ENCODE results near the gene SPAG4. TPM values are rescaled to one million over a fixed set of nuclear protein-coding genes. Genes with fewer than 3 reads are reported as not detected.
A peak's percentile ranks its signal among the peaks of the same experiment; 100 is the strongest.

SPAG4 gene
- total RNA-seq, 2 experiments from 2014 or later = 15.5 to 17.1 TPM

DNA sequence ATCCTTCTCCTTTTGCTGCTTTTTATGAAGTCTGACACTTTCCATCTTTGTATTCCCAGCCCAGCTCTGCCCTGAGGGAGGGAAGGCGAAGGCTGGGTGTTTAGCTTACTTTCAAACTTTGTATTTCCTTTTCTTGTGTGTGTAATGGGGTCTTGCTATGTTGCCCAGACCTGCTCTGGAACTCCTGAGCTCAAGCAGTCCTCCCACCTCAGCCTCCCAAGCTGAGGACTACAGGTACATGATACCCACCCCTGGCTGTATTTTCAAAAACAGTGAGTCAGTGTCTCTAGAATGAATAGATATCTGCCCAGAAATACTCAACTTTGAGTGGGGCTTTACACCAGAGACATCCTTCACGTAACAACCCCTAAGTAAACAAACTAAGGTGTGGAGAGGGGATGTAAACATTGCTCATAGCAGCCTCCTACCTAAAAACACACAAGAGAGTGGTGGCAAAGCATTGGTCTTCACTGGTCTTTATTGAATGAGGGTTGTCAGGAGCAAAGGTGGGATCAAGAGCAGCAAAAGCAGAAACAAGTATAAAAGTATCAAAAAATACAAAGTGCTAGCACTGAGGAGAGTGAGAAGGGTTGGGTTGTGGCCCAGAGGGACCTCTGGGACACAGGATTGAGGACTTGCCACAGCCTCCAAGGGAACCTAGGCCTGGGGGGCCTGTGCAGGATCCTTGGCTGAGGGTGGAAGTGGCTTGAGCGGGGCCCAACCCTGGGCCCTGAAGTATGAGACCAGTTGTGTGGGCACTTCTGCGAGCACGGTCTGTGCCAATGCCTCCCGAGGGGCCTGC, 10.2 kb downstream of the SPAG4 start:
- H3K27ac ChIP-seq (ENCODE audit: low read depth in 1 of 2, low read length in 2 of 2) = no peak overlapping the region
- peaks cover 59% of the 10 kb centered on the region for H3K36me3 Mint-ChIP-seq (ENCODE audit: low read depth)
- ChIA-PET POLR2A (no interaction called here), CTCF (interaction anchor here (0.6 kb wide), 1 partner anchor 88 kb away, joined by 3 read pairs; no protein-coding TSS in a partner anchor)
- no peak overlapping the region for H3K4me3 Mint-ChIP-seq
- no peaks in the 10 kb centered on the region for H3K9me3 Mint-ChIP-seq
- no peaks in the 10 kb centered on the region for H3K27me3 Mint-ChIP-seq
- ATAC-seq (ENCODE audit: poor library complexity) = no peak
- H3K4me1 ChIP-seq (ENCODE audit: insufficient read depth, low read length) = no peaks in the 10 kb centered on the region
- H3K4me3 ChIP-seq (ENCODE audit: low read length) = no peak overlapping the region
- H3K9me3 ChIP-seq (ENCODE audit: control insufficient read depth in 1 of 2, insufficient read depth in 1 of 2, low read length in 2 of 2) = no peaks in the 10 kb centered on the region
- no peaks in the 10 kb centered on the region for H3K4me1 Mint-ChIP-seq (ENCODE audit: low read depth)
- intact Hi-C loops (cut with DNase I, micrococcal nuclease) = no loop called here
- DNase-seq = no peak
- TF ChIP-seq CTCF (IDR thresholded peaks at IDR 0.05) = no peak
- H3K27ac Mint-ChIP-seq = peak overlapping the region; percentile 31
- no peaks in the 10 kb centered on the region for H3K27me3 ChIP-seq (ENCODE audit: control insufficient read depth in 1 of 2, insufficient read depth in 2 of 2, low read length in 2 of 2)
- H3K36me3 ChIP-seq (ENCODE audit: insufficient read depth, low read length) = peaks cover 51% of the 10 kb centered on the region

GRCh38 chr20:35626386-35627001, 10.9 kb downstream of the SPAG4 start:
- Histone ChIP-seq H3K27ac (ENCODE audit: low read depth in 1 of 2, low read length in 2 of 2) (no peak overlapping the region), H3K4me1 (ENCODE audit: insufficient read depth, low read length) (no peaks in the 10 kb centered on the region), H3K4me3 (ENCODE audit: low read length) (no peak overlapping the region), H3K27me3 (ENCODE audit: control insufficient read depth in 1 of 2, insufficient read depth in 2 of 2, low read length in 2 of 2) (no peaks in the 10 kb centered on the region), H3K9me3 (ENCODE audit: control insufficient read depth in 1 of 2, insufficient read depth in 1 of 2, low read length in 2 of 2) (no peaks in the 10 kb centered on the region), H3K36me3 (ENCODE audit: insufficient read depth, low read length) (peaks cover 58% of the 10 kb centered on the region)
- DNase-seq (no peak), ATAC-seq (ENCODE audit: poor library complexity) (no peak)
- ChIA-PET POLR2A (no interaction called here), CTCF (interaction anchor here (0.6 kb wide), 1 partner anchor 949 kb away, joined by 3 read pairs; no protein-coding TSS in a partner anchor)
- Mint-ChIP-seq H3K4me1 (ENCODE audit: low read depth) (no peaks in the 10 kb centered on the region), H3K36me3 (ENCODE audit: low read depth) (peaks cover 65% of the 10 kb centered on the region), H3K27ac (no peak overlapping the region), H3K4me3 (no peak overlapping the region), H3K27me3 (no peaks in the 10 kb centered on the region), H3K9me3 (no peaks in the 10 kb centered on the region)
- intact Hi-C loops (cut with DNase I, micrococcal nuclease) = no loop called here
- no peak for TF ChIP-seq CTCF (IDR thresholded peaks at IDR 0.05)

GRCh38 chr20:35627121-35627520, 11.5 kb downstream of the SPAG4 start:
- no peak for DNase-seq
- H3K9me3 Mint-ChIP-seq = no peaks in the 10 kb centered on the region
- Histone ChIP-seq H3K4me1 (ENCODE audit: insufficient read depth, low read length) (no peaks in the 10 kb centered on the region), H3K36me3 (ENCODE audit: insufficient read depth, low read length) (peaks cover 64% of the 10 kb centered on the region), H3K9me3 (ENCODE audit: control insufficient read depth in 1 of 2, insufficient read depth in 1 of 2, low read length in 2 of 2) (no peaks in the 10 kb centered on the region), H3K4me3 (ENCODE audit: low read length) (no peak overlapping the region), H3K27ac (ENCODE audit: low read depth in 1 of 2, low read length in 2 of 2) (no peak overlapping the region), H3K27me3 (ENCODE audit: control insufficient read depth in 1 of 2, insufficient read depth in 2 of 2, low read length in 2 of 2) (no peaks in the 10 kb centered on the region)
- H3K27me3 Mint-ChIP-seq = no peaks in the 10 kb centered on the region
- ATAC-seq (ENCODE audit: poor library complexity) = no peak
- H3K36me3 Mint-ChIP-seq (ENCODE audit: low read depth) = peaks cover 69% of the 10 kb centered on the region
- no peak for TF ChIP-seq CTCF (IDR thresholded peaks at IDR 0.05)
- no peaks in the 10 kb centered on the region for H3K4me1 Mint-ChIP-seq (ENCODE audit: low read depth)
- intact Hi-C loops (cut with DNase I, micrococcal nuclease) = no loop called here
- POLR2A ChIA-PET = no interaction called here
- H3K27ac Mint-ChIP-seq = no peak overlapping the region
- CTCF ChIA-PET = interaction anchor here (0.6 kb wide), 1 partner anchor 950 kb away, joined by 3 read pairs; no protein-coding TSS in a partner anchor
- H3K4me3 Mint-ChIP-seq = no peak overlapping the region

All from CD4-positive, alpha-beta T cell (primary cell).